Activated T-helper 1 cell treated with anti-CD3 and anti-CD28 coated beads, Interleukin-12 subunit alpha, Interleukin-12 subunit beta, Interleukin-2, Interleukin-4 antibody, amounts not matched to agents 30 ng/mL and 10 ng/mL and 1 ng/mL, durations not matched to agents 14 hours and 24 hours and 36 hours (primary cell): ENCODE measurements around the gene GSN. TPM values are rescaled to one million over a fixed set of nuclear protein-coding genes. Genes with fewer than 3 reads are reported as not detected.

Experiments
- DNase-seq: peaks from one replicate; pipeline ENCODE4 v3.0.0; 2021; ENCODE audit warnings: low spot score
- H3K27ac Mint-ChIP-seq: one replicate; pipeline ENCODE4 v1.8.0; 2021; ENCODE audit warnings: mild to moderate bottlenecking, mixed read lengths
- H3K27me3 Mint-ChIP-seq: one replicate; pipeline ENCODE4 v1.8.0; 2022; ENCODE audit warnings: mild to moderate bottlenecking, moderate library complexity, mixed read lengths; ENCODE audit not compliant: insufficient read depth
- H3K36me3 Mint-ChIP-seq: one replicate; pipeline ENCODE4 v1.8.0; 2021; ENCODE audit warnings: low read depth, mixed read lengths
- H3K4me1 Mint-ChIP-seq: one replicate; pipeline ENCODE4 v1.8.0; 2021; ENCODE audit warnings: low read depth, mixed read lengths
- H3K4me3 Mint-ChIP-seq: one replicate; pipeline ENCODE4 v1.8.0; 2021; ENCODE audit warnings: mild to moderate bottlenecking, moderate library complexity, mixed read lengths
- H3K9me3 Mint-ChIP-seq: one replicate; pipeline ENCODE4 v1.8.0; 2021; ENCODE audit warnings: mixed read lengths
- intact Hi-C: fragments of 100-400 bp; cut with micrococcal nuclease; formaldehyde crosslinking; loops from one replicate; pipeline ENCODE4 v1.15.1; 2024
- total RNA-seq: library from RNA; stranded (reverse); gene quantifications from 2 replicates; pipeline ENCODE4 v1.2.3, GENCODE V29; 2022

GSN gene
- total RNA-seq, 1 donor from 2014 or later, result 1.5 TPM

GRCh38 chr9:121234832-121235161 is 33.2 kb upstream of the GSN start:
- Mint-ChIP-seq H3K27me3 (peaks cover 9% of the 10 kb centered on the region), H3K9me3 (no peaks in the 10 kb centered on the region), H3K36me3 (no peaks in the 10 kb centered on the region), H3K4me3 (no peak overlapping the region), H3K4me1 (no peaks in the 10 kb centered on the region), H3K27ac (no peak overlapping the region)
- intact Hi-C loops, result no loop called here
- no peak for DNase-seq

- no peak for DNase-seq
- intact Hi-C loops, result no loop called here
- Mint-ChIP-seq H3K4me1 (no peaks in the 10 kb centered on the region), H3K9me3 (no peaks in the 10 kb centered on the region), H3K27ac (no peak overlapping the region), H3K36me3 (no peaks in the 10 kb centered on the region), H3K4me3 (no peak overlapping the region), H3K27me3 (peaks cover 9% of the 10 kb centered on the region)
Measured at GRCh38 chr9:121235512-121235911, 32.5 kb upstream of the GSN start.

GRCh38 chr9:121237916-121238315 is 30.0 kb upstream of the GSN start:
- Mint-ChIP-seq H3K4me1 (no peaks in the 10 kb centered on the region), H3K27me3 (peaks cover 9% of the 10 kb centered on the region), H3K27ac (no peak overlapping the region), H3K4me3 (no peak overlapping the region), H3K36me3 (no peaks in the 10 kb centered on the region), H3K9me3 (no peaks in the 10 kb centered on the region)
- intact Hi-C loops, result no loop called here
- no peak for DNase-seq

- Mint-ChIP-seq H3K9me3 (no peaks in the 10 kb centered on the region), H3K27me3 (peaks cover 9% of the 10 kb centered on the region), H3K4me3 (no peak overlapping the region), H3K27ac (no peak overlapping the region), H3K4me1 (no peaks in the 10 kb centered on the region), H3K36me3 (no peaks in the 10 kb centered on the region)
- intact Hi-C loops, result no loop called here
- no peak for DNase-seq
Measured at GRCh38 chr9:121239071-121239470, 28.9 kb upstream of the GSN start.

- no peaks in the 10 kb centered on the region for H3K36me3 Mint-ChIP-seq
- no peaks in the 10 kb centered on the region for H3K4me1 Mint-ChIP-seq
- DNase-seq, result no peak
- no peak overlapping the region for H3K27ac Mint-ChIP-seq
- H3K9me3 Mint-ChIP-seq, result no peaks in the 10 kb centered on the region
- H3K4me3 Mint-ChIP-seq, result no peak overlapping the region
- H3K27me3 Mint-ChIP-seq, result peaks cover 9% of the 10 kb centered on the region
- intact Hi-C loops, result no loop called here
Measured at GRCh38 chr9:121239851-121240250, 28.1 kb upstream of the GSN start.

GRCh38 chr9:121240472-121241135 is 27.4 kb upstream of the GSN start:
- H3K4me3 Mint-ChIP-seq, result no peak overlapping the region
- no peak overlapping the region for H3K27ac Mint-ChIP-seq

GRCh38 chr9:121242219-121242958 is 25.6 kb upstream of the GSN start:
- Mint-ChIP-seq H3K4me1 (no peaks in the 10 kb centered on the region), H3K27me3 (peaks cover 3% of the 10 kb centered on the region), H3K36me3 (no peaks in the 10 kb centered on the region), H3K4me3 (no peak overlapping the region), H3K27ac (no peak overlapping the region), H3K9me3 (no peaks in the 10 kb centered on the region)
- DNase-seq, result no peak
- intact Hi-C loops, result no loop called here

More at GRCh38 chr9:121240472-121241135, 27.4 kb upstream of the GSN start:
- no peak for DNase-seq
- no peaks in the 10 kb centered on the region for H3K4me1 Mint-ChIP-seq
- H3K36me3 Mint-ChIP-seq, result no peaks in the 10 kb centered on the region
- intact Hi-C loops, result no loop called here
- H3K27me3 Mint-ChIP-seq, result peaks cover 8% of the 10 kb centered on the region
- no peaks in the 10 kb centered on the region for H3K9me3 Mint-ChIP-seq

GRCh38 chr9:121242959-121243346 is 25.0 kb upstream of the GSN start:
- H3K4me1 Mint-ChIP-seq, result no peaks in the 10 kb centered on the region
- intact Hi-C loops, result no loop called here
- H3K36me3 Mint-ChIP-seq, result no peaks in the 10 kb centered on the region
- H3K27me3 Mint-ChIP-seq, result no peaks in the 10 kb centered on the region
- no peak overlapping the region for H3K4me3 Mint-ChIP-seq
- H3K9me3 Mint-ChIP-seq, result no peaks in the 10 kb centered on the region
- no peak for DNase-seq
- H3K27ac Mint-ChIP-seq, result no peak overlapping the region

- intact Hi-C loops, result no loop called here
- Mint-ChIP-seq H3K27ac (no peak overlapping the region), H3K4me1 (no peaks in the 10 kb centered on the region), H3K9me3 (no peaks in the 10 kb centered on the region), H3K27me3 (peaks cover 2% of the 10 kb centered on the region), H3K36me3 (no peaks in the 10 kb centered on the region), H3K4me3 (no peak overlapping the region)
- no peak for DNase-seq
Measured at GRCh38 chr9:121246821-121247561, 21.0 kb upstream of the GSN start.

GRCh38 chr9:121249563-121249962 is 18.4 kb upstream of the GSN start:
- Mint-ChIP-seq H3K9me3 (no peaks in the 10 kb centered on the region), H3K4me3 (no peak overlapping the region), H3K36me3 (no peaks in the 10 kb centered on the region), H3K27ac (no peak overlapping the region), H3K27me3 (peaks cover 7% of the 10 kb centered on the region), H3K4me1 (no peaks in the 10 kb centered on the region)
- DNase-seq, result no peak
- intact Hi-C loops, result no loop called here

- H3K36me3 Mint-ChIP-seq, result no peaks in the 10 kb centered on the region
- H3K4me3 Mint-ChIP-seq, result no peak overlapping the region
- no peaks in the 10 kb centered on the region for H3K9me3 Mint-ChIP-seq
- intact Hi-C loops, result no loop called here
- no peaks in the 10 kb centered on the region for H3K4me1 Mint-ChIP-seq
- peaks cover 7% of the 10 kb centered on the region for H3K27me3 Mint-ChIP-seq
- no peak overlapping the region for H3K27ac Mint-ChIP-seq
- no peak for DNase-seq
Measured at GRCh38 chr9:121252104-121252851, 15.7 kb upstream of the GSN start.

GRCh38 chr9:121253162-121253561 is 14.8 kb upstream of the GSN start:
- Mint-ChIP-seq H3K27me3 (peaks cover 14% of the 10 kb centered on the region), H3K4me1 (no peaks in the 10 kb centered on the region), H3K9me3 (no peaks in the 10 kb centered on the region), H3K27ac (no peak overlapping the region), H3K36me3 (no peaks in the 10 kb centered on the region), H3K4me3 (no peak overlapping the region)
- DNase-seq, result no peak
- intact Hi-C loops, result no loop called here
